ENCODE data around the gene CLDN3.

DNA sequence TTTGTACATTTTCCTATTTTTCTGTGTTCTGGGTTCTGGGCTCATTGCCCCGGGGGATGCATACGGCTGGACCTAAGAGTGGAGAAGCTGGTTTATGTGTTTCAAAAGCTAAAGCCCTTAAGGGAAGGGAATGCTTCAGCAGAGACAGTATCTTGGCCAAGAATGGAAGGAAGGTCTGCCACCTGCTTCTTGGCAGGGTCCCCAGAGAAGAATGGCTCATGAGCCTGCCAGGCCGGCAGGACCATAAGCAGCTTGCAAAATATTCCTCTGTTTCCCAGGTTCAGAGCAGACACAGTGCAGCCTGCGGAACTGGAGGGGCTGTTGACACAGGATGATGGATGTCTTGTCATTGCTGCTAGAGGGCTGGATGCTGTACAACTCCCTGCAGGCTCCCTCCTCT, 23.7 kb downstream of the CLDN3 start:
- no peak for TF ChIP-seq TAF1 (IDR thresholded peaks at IDR 0.05; ENCODE audit: low read depth)
- no peak for TF ChIP-seq RAD21 (conservative IDR thresholded peaks at IDR 0.05)
- no peak for TF ChIP-seq CTCF (IDR thresholded peaks at IDR 0.05; ENCODE audit: poor library complexity, severe bottlenecking)
- TF ChIP-seq, protein P1, sequence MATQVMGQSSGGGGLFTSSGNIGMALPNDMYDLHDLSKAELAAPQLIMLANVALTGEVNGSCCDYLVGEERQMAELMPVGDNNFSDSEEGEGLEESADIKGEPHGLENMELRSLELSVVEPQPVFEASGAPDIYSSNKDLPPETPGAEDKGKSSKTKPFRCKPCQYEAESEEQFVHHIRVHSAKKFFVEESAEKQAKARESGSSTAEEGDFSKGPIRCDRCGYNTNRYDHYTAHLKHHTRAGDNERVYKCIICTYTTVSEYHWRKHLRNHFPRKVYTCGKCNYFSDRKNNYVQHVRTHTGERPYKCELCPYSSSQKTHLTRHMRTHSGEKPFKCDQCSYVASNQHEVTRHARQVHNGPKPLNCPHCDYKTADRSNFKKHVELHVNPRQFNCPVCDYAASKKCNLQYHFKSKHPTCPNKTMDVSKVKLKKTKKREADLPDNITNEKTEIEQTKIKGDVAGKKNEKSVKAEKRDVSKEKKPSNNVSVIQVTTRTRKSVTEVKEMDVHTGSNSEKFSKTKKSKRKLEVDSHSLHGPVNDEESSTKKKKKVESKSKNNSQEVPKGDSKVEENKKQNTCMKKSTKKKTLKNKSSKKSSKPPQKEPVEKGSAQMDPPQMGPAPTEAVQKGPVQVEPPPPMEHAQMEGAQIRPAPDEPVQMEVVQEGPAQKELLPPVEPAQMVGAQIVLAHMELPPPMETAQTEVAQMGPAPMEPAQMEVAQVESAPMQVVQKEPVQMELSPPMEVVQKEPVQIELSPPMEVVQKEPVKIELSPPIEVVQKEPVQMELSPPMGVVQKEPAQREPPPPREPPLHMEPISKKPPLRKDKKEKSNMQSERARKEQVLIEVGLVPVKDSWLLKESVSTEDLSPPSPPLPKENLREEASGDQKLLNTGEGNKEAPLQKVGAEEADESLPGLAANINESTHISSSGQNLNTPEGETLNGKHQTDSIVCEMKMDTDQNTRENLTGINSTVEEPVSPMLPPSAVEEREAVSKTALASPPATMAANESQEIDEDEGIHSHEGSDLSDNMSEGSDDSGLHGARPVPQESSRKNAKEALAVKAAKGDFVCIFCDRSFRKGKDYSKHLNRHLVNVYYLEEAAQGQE (IDR thresholded peaks at IDR 0.05; ENCODE audit: borderline replicate concordance): no peak
- no peak for TF ChIP-seq EZH2 (IDR thresholded peaks at IDR 0.05; ENCODE audit: borderline replicate concordance, insufficient read depth, low read length, poor library complexity, severe bottlenecking)
- no peak for TF ChIP-seq EP300 (conservative IDR thresholded peaks at IDR 0.05; ENCODE audit: poor library complexity, severe bottlenecking)
- no peak for TF ChIP-seq POLR2AphosphoS5 (IDR thresholded peaks at IDR 0.05)
- no peak for TF ChIP-seq MXI1 (conservative IDR thresholded peaks at IDR 0.05; ENCODE audit: poor library complexity, severe bottlenecking)
- TF ChIP-seq SMC3 (conservative IDR thresholded peaks at IDR 0.05; ENCODE audit: poor library complexity): no peak

Measured in neural cell (in vitro differentiated cells).